ENCODE data around the gene CCDC157. TPM values are rescaled to one million over a fixed set of nuclear protein-coding genes. Genes with fewer than 3 reads are reported as not detected.

CCDC157 gene
- total RNA-seq: 0.34 and 1.1 TPM in 2 replicates

GRCh38 chr22:30356449-30357235 lies at the start of gene CCDC157, which contains the start of gene SF3A1:
Gene CCDC157, plus strand, starts transcription at chr22:30357007. Its CDS starts 8,994 bp downstream, at chr22:30366001.
Gene SF3A1, minus strand, starts transcription at chr22:30356894. Its CDS starts 102 bp downstream, at chr22:30356792.

GRCh38 chr22:30326706-30327362 lies 30.0 kb upstream of the CCDC157 start, which contains the start of gene TBC1D10A:
Gene TBC1D10A, minus strand, starts transcription at chr22:30326941. Its CDS starts 60 bp downstream, at chr22:30326881.

GRCh38 chr22:30386960-30387827 lies 30.4 kb downstream of the CCDC157 start, which contains the start of gene RNF215:
Gene RNF215, minus strand, starts transcription at chr22:30387411. Its CDS starts 98 bp downstream, at chr22:30387313.

GRCh38 chr22:30396871-30397655 lies 40.3 kb downstream of the CCDC157 start, which contains the start of gene SEC14L2:
Gene SEC14L2, plus strand, starts transcription at chr22:30397018. Its CDS starts 99 bp downstream, at chr22:30397117.

DNA sequence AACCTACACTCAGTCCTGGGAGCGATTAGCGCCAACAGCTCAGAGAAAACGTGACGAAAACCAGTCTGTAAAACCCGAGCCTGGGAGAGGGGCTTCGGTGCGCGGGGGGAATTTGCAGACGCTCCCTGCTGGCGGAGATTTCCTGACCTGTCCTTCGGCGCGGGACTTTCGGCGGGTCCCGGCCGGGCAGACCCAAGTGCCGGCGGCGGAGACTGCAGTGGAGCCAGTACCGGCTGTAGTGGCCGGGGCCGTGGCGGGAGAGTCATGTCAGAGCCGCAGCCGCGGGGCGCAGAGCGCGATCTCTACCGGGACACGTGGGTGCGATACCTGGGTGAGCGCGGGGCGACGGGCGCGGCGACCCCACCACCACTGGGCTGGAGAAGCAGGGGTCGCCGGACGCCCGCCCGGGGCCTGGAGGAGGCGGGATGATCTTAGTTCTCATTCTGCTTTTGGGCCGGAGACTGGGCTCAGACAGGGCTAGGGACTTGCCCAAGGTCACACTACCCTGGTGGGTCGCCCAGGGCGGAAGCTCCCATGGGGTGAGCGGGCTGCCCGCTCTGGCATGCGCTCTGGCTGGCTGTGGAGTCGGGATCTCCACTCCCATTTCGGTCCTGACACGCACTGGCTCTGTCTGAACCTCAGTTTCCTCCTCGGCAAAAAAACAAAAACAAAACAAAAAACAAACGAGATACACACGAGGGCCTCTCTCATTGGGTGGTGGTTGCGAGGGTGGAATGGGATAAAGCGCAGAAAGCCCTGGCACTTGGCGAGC lies 69.0 kb downstream of the CCDC157 start, which contains the start of gene MTFP1:
TSS of gene MTFP1 (plus strand) at position 153 of the 772 bp plus-strand sequence. CDS start at position 265, 112 bp downstream.

Other genes starting within 250 kb of the CCDC157 start
- gene LIF, start 110.2 kb upstream of the CCDC157 start, total RNA-seq: 0.68 and 6.1 TPM in 2 replicates
- gene OSM, start 90.2 kb upstream of the CCDC157 start, total RNA-seq: not detected in 2 replicates
- 1.7 and 12.2 TPM in 2 replicates for gene CASTOR1, start 67.5 kb upstream of the CCDC157 start, total RNA-seq
- gene TBC1D10A, start 30.1 kb upstream of the CCDC157 start, total RNA-seq: 10.3 and 23.1 TPM in 2 replicates
- gene SF3A1, start 113 bp upstream of the CCDC157 start, total RNA-seq: 12.0 and 44.5 TPM in 2 replicates
- 9.2 and 14.9 TPM in 2 replicates for gene RNF215, start 30.4 kb downstream of the CCDC157 start, total RNA-seq
- 17.4 and 67.0 TPM in 2 replicates for gene SEC14L2, start 40.0 kb downstream of the CCDC157 start, total RNA-seq
- gene MTFP1, start 68.8 kb downstream of the CCDC157 start, total RNA-seq: 10.6 and 17.8 TPM in 2 replicates
- gene SEC14L3, start 115.0 kb downstream of the CCDC157 start, total RNA-seq: not detected in 2 replicates
- gene SEC14L4, start 148.7 kb downstream of the CCDC157 start, total RNA-seq: 0.36 TPM in 1 of 2 replicates, not detected in the other
- gene SEC14L6, start 189.7 kb downstream of the CCDC157 start, total RNA-seq: 0.14 TPM in 1 of 2 replicates, not detected in the other
- gene GAL3ST1, start 217.7 kb downstream of the CCDC157 start, total RNA-seq: 0.07 and 0.34 TPM in 2 replicates
- gene PES1, start 234.9 kb downstream of the CCDC157 start, total RNA-seq: 92.6 and 95.3 TPM in 2 replicates